Body of pancreas (tissue), 4 donors: ENCODE data around the gene NTRK2.

ENCODE experiments used
- POLR2A ChIP-seq, 3 donors: fragments of 450-650 bp; IDR thresholded peaks; one replicate each; pipeline ENCODE4 v1.6.1; 2016; ENCODE audit warnings: antibody characterized with exemption in 3 of 3, mild to moderate bottlenecking in 2 of 3
- TF ChIP-seq, protein P1 (sequence below), 7 experiments: fragments of 450-650 bp in 4 of 7; fragments of 200-600 bp in 3 of 7; sonication (generic) in 3 of 7; IDR thresholded peaks; one replicate each; pipeline ENCODE4 v1.5.1; 2016 to 2019; ENCODE audit warnings: antibody characterized with exemption in 7 of 7

DNA sequence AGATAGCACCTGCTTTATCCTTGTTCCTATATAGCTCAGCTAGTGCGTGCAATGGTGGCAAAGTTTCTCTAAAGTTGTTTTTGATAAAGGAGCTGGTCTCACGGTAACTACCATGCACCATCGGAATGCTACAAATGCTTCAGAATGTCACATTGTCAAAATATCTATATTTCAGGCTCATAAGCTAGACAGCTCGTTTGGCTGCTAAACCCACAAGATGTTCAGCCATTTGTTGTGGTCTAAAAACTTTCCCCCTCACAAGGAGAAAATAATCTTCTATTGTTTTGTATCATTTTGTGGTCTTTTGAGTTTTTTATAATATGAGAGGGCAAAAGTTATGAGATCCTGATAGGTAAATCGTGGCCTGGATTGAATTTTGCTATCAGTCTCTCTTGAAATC is 137.9 kb downstream of the NTRK2 start:
- TF ChIP-seq, protein P1, sequence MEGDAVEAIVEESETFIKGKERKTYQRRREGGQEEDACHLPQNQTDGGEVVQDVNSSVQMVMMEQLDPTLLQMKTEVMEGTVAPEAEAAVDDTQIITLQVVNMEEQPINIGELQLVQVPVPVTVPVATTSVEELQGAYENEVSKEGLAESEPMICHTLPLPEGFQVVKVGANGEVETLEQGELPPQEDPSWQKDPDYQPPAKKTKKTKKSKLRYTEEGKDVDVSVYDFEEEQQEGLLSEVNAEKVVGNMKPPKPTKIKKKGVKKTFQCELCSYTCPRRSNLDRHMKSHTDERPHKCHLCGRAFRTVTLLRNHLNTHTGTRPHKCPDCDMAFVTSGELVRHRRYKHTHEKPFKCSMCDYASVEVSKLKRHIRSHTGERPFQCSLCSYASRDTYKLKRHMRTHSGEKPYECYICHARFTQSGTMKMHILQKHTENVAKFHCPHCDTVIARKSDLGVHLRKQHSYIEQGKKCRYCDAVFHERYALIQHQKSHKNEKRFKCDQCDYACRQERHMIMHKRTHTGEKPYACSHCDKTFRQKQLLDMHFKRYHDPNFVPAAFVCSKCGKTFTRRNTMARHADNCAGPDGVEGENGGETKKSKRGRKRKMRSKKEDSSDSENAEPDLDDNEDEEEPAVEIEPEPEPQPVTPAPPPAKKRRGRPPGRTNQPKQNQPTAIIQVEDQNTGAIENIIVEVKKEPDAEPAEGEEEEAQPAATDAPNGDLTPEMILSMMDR (IDR thresholded peaks at IDR 0.05) = no peak
- TF ChIP-seq POLR2A (IDR thresholded peaks at IDR 0.05) = no peak
